Vagina (tissue), 2 donors: Measurements from ENCODE around the gene AP3S1. TPM values are rescaled to one million over a fixed set of nuclear protein-coding genes. Genes with fewer than 3 reads are reported as not detected.
"Not testable (repeated sequence)": the region's sequence is repeated elsewhere in the genome, so short reads cannot be mapped to it uniquely, and the experiment has no call there.

Experiments
- DNase-seq, 2 donors: peaks; one replicate each; pipeline ENCODE4 v3.0.0-alpha.2; 2017; ENCODE audit errors: extremely low spot score in 2 of 2
- H3K27ac ChIP-seq: fragments of 200-600 bp; sonication (generic); one replicate; pipeline ENCODE4 v1.5.1; 2019
- H3K27me3 ChIP-seq: fragments of 200-600 bp; sonication (generic); one replicate; pipeline ENCODE4 v1.5.1; 2019
- H3K36me3 ChIP-seq, 2 donors: fragments of 200-600 bp; sonication (generic); one replicate each; pipeline ENCODE4 v1.5.1; 2017 to 2019
- H3K4me1 ChIP-seq: fragments of 200-600 bp; sonication (generic); one replicate; pipeline ENCODE4 v1.5.1; 2019
- H3K4me3 ChIP-seq, 2 donors: fragments of 200-600 bp; sonication (generic); 1 replicate in 1 of 2; 2 replicates in 1 of 2; pipeline ENCODE4 v1.5.1; 2016 to 2019
- H3K9me3 ChIP-seq: fragments of 200-600 bp; sonication (generic); one replicate; pipeline ENCODE4 v1.5.1; 2019
- POLR2A ChIP-seq, 2 donors: fragments of 450-650 bp; IDR thresholded peaks; one replicate each; pipeline ENCODE4 v1.6.1; 2017; ENCODE audit warnings: antibody characterized with exemption in 2 of 2, mild to moderate bottlenecking in 2 of 2, moderate library complexity in 2 of 2
- POLR2AphosphoS5 ChIP-seq, 2 donors: sonication (generic); formaldehyde crosslinking; IDR thresholded peaks; one replicate each; pipeline ENCODE4 v1.9.0; 2017; ENCODE audit warnings: antibody characterized with exemption in 2 of 2, mild to moderate bottlenecking in 2 of 2, low read depth in 1 of 2; ENCODE audit not compliant: insufficient read depth in 1 of 2
- intact Hi-C: fragments of 100-400 bp; cut with DNase I; formaldehyde crosslinking; loops from one replicate; pipeline ENCODE4 v1.15.1; 2023
- total RNA-seq: library from RNA; depleted of rRNA; stranded (reverse); fragments of >200 nt; gene quantifications from one replicate; pipeline ENCODE4 v1.2.3, GENCODE V29; 2016
- TF ChIP-seq, protein P1 (sequence below), 3 experiments: fragments of 450-650 bp in 2 of 3; fragments of 200-600 bp in 1 of 3; sonication (generic) in 1 of 3; IDR thresholded peaks; one replicate each; pipeline ENCODE4 v1.5.1; 2017 to 2019; ENCODE audit warnings: antibody characterized with exemption in 3 of 3, mild to moderate bottlenecking in 2 of 3, moderate library complexity in 2 of 3

AP3S1 gene
- total RNA-seq, 1 donor from 2014 or later: 36.8 TPM

DNA sequence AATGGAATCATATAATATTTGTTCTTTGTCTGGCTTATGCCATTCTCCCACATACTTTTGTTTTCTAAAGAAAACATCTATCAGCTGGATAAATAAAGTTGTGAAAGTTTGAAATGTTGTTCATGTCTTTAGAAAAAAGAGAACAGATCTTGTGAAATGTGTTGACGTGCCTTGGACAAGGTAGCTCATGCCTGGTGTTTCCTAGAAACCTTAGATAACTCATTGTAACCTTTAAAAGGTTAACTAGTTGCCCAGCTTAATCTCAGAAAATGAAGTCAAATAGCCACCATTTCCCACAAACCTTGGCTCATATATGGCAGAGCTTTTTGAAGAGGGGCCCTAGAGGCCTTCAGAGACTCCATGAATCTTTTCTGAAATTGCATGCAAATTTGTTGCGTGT, 40.6 kb upstream of the AP3S1 start:
- TF ChIP-seq POLR2AphosphoS5 (IDR thresholded peaks at IDR 0.05; ENCODE audit: insufficient read depth in 1 of 2, low read depth in 1 of 2): no peak
- TF ChIP-seq POLR2A (IDR thresholded peaks at IDR 0.05): no peak
- Histone ChIP-seq H3K27me3 (no peaks in the 10 kb centered on the region), H3K36me3 (no peaks in the 10 kb centered on the region), H3K4me1 (no peaks in the 10 kb centered on the region), H3K27ac (no peak overlapping the region), H3K9me3 (no peaks in the 10 kb centered on the region), H3K4me3 (no peak overlapping the region)
- intact Hi-C loops: no loop called here
- no peak for DNase-seq

DNA sequence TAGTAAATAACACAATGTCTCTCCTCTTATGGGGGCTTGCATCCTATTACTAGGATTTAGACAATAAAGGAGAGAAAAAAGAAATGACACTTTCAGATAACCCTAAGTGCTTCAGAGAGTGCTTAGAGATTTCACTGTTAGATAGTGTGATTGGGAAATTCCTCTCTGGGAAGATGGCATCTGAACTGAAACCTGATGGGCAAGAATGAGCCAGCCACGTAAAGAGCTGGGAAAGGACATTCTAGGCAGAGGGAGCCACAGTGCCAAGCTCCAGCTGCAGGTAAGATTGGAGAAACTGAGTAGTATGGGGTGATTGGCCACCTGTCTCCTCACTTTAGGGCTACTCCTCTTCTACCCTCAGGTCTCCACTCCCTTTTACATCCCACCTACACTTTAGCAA, 39.8 kb upstream of the AP3S1 start:
- TF ChIP-seq POLR2A (IDR thresholded peaks at IDR 0.05) (no peak), POLR2AphosphoS5 (IDR thresholded peaks at IDR 0.05; ENCODE audit: insufficient read depth in 1 of 2, low read depth in 1 of 2) (no peak)
- TF ChIP-seq, protein P1, sequence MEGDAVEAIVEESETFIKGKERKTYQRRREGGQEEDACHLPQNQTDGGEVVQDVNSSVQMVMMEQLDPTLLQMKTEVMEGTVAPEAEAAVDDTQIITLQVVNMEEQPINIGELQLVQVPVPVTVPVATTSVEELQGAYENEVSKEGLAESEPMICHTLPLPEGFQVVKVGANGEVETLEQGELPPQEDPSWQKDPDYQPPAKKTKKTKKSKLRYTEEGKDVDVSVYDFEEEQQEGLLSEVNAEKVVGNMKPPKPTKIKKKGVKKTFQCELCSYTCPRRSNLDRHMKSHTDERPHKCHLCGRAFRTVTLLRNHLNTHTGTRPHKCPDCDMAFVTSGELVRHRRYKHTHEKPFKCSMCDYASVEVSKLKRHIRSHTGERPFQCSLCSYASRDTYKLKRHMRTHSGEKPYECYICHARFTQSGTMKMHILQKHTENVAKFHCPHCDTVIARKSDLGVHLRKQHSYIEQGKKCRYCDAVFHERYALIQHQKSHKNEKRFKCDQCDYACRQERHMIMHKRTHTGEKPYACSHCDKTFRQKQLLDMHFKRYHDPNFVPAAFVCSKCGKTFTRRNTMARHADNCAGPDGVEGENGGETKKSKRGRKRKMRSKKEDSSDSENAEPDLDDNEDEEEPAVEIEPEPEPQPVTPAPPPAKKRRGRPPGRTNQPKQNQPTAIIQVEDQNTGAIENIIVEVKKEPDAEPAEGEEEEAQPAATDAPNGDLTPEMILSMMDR (IDR thresholded peaks at IDR 0.05): no peak
- no peak for DNase-seq
- intact Hi-C loops: no loop called here
- Histone ChIP-seq H3K27me3 (no peaks in the 10 kb centered on the region), H3K4me3 (no peak overlapping the region), H3K36me3 (no peaks in the 10 kb centered on the region), H3K9me3 (no peaks in the 10 kb centered on the region), H3K27ac (no peak overlapping the region), H3K4me1 (no peaks in the 10 kb centered on the region)

DNA sequence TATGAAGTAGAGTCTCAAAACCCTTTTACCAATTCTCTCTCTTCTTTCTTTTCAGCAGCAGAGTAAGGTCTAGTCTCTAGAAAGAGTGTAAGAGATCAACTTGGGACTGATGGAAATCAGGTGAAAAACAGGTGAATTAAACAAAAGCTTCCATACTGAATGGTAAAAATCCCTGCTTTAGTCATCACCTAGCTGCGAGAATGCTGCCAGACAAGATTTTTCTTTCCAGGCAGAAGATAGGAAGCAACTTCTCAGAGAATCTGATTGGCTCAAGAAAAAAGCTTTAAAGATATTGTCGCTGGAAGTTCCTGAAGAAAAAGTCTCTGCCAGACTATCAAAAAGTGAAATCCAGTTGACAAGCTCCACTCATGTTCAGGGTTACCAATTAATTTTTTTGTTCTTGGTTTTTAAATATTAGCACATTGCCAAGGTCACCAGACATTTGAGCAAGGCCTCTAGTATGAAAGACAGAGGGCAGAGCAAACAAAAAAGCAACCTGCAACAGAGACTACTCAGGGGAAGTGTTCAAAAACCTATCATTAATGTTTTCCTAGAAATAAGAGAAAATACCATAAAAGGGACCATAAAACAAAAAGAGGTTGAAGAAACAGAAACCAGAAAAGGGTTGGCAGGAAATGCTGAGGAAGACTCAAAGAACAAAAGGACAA, 34.6 kb upstream of the AP3S1 start:
- no peaks in the 10 kb centered on the region for H3K4me1 ChIP-seq
- TF ChIP-seq POLR2A (IDR thresholded peaks at IDR 0.05): no peak
- no peak for TF ChIP-seq POLR2AphosphoS5 (IDR thresholded peaks at IDR 0.05; ENCODE audit: insufficient read depth in 1 of 2, low read depth in 1 of 2)
- TF ChIP-seq, protein P1 (IDR thresholded peaks at IDR 0.05): no peak
- H3K4me3 ChIP-seq: no peak overlapping the region
- no peak overlapping the region for H3K27ac ChIP-seq
- H3K27me3 ChIP-seq: no peaks in the 10 kb centered on the region
- no peaks in the 10 kb centered on the region for H3K36me3 ChIP-seq
- no peaks in the 10 kb centered on the region for H3K9me3 ChIP-seq
- intact Hi-C loops: no loop called here
- no peak for DNase-seq

DNA sequence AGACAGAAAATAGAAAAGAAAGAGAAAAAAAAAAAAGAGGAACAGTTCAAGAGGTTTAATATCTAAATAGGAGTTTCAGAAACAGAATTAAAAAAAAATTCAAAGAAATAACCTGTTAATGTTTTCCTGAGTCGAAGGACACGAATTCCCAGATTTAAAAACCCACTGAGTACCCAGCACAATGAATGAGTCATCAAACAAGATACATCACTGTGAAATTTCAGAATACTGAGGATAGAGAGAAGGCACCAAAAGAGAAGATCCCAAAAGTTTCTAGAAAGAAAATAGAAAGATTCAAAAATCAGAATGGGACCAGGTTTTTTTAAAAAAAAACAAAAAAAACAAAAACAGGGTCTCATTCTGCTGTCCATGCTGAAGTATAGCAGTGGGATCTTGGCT, 34.1 kb upstream of the AP3S1 start:
- no peaks in the 10 kb centered on the region for H3K9me3 ChIP-seq
- H3K27me3 ChIP-seq: no peaks in the 10 kb centered on the region
- H3K36me3 ChIP-seq: no peaks in the 10 kb centered on the region
- no peak overlapping the region for H3K27ac ChIP-seq
- no peak for DNase-seq
- H3K4me3 ChIP-seq: no peak overlapping the region
- intact Hi-C loops: no loop called here
- TF ChIP-seq, protein P1 (IDR thresholded peaks at IDR 0.05): no peak
- no peak for TF ChIP-seq POLR2AphosphoS5 (IDR thresholded peaks at IDR 0.05; ENCODE audit: insufficient read depth in 1 of 2, low read depth in 1 of 2)
- TF ChIP-seq POLR2A (IDR thresholded peaks at IDR 0.05): no peak
- H3K4me1 ChIP-seq: no peaks in the 10 kb centered on the region

DNA sequence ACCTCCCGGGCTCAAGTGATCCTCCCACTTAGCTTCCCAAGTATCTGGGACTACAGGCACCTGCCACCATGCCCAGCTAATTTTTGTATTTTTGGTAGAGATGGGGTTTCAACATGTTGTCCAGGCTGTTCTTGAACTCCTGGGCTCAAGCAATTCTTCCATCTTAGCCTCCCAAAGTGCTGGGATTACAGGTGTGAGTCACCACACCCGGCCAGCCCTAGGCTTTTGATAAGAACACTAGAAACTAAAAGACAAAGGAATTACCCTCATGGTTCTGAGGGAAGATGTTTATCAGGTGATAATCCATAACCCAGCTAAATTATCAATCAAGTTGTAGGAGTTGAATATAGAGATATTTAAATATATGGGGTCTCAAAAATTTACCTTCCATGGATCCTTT, 33.7 kb upstream of the AP3S1 start:
- H3K9me3 ChIP-seq, H3K36me3 ChIP-seq, H3K27me3 ChIP-seq, H3K4me3 ChIP-seq, H3K4me1 ChIP-seq, intact Hi-C loops, H3K27ac ChIP-seq, DNase-seq: not testable (repeated sequence)

DNA sequence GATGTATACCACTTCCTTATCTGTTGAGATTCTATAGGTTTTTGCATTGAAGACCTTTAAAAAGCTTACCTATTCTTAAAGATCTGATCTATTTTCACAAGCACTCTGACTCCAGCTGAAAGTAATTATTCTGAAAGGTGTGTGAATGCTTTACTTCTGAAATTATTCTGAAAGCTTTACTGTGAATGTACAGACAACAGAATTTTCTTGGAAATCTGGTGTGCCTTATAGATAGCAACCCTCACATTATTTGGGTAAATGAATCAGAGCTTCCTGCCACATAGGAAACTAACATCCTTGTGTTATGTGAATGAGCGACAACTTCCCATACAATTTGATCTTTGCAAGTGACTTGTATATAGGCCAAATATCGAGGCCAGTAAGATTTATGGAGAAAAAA, 31.8 kb upstream of the AP3S1 start:
- H3K27ac ChIP-seq: no peak overlapping the region
- DNase-seq: no peak
- H3K27me3 ChIP-seq: no peaks in the 10 kb centered on the region
- H3K36me3 ChIP-seq: no peaks in the 10 kb centered on the region
- no peak for TF ChIP-seq POLR2A (IDR thresholded peaks at IDR 0.05)
- TF ChIP-seq, protein P1 (IDR thresholded peaks at IDR 0.05): no peak
- TF ChIP-seq POLR2AphosphoS5 (IDR thresholded peaks at IDR 0.05; ENCODE audit: insufficient read depth in 1 of 2, low read depth in 1 of 2): no peak
- H3K4me1 ChIP-seq: no peaks in the 10 kb centered on the region
- intact Hi-C loops: no loop called here
- H3K9me3 ChIP-seq: no peaks in the 10 kb centered on the region
- H3K4me3 ChIP-seq: no peak overlapping the region
